ENCODE results near the gene TTC23.

Gene TTC23

DNA sequence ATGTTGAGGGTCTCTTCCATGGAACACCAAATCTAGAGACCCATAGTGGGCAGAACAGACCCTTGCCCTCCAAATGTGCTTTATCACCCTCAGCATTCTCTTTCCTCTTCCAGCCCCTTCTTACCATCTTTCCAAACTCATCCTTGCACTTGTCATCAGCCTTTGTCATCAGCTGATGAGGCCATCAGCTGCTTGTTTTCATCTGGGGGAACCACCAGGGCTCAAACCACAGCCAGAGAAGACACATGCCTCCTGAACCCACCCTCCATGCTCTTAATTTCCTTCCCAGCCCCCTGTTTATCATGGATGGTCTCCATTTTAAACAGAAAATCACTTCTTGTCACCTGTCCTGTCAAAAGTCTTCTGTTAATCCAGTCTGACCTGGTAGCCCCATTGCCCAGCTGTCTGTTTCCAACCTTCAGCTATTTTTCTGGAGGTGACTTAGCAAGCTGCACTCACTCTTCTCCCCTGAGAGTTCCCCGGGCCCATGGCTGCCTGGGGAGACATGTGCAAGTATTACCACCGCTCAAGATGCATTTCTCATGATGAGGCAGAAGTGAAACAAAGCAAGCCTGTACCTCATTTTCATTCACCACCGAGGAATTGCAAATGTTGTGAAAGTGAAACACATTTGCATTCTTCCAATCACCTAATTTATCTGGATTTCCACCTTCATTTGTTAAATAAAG is 159.2 kb downstream of the TTC23 start:
- no peak overlapping the region for H3K18ac ChIP-seq (ENCODE audit: low read depth in 1 of 2, low read length in 2 of 2)
- H3K14ac ChIP-seq (ENCODE audit: low read length in 2 of 2) = no peak overlapping the region
- no peak overlapping the region for H3K4ac ChIP-seq (ENCODE audit: low read depth in 1 of 2, low read length in 2 of 2)
- no peak overlapping the region for H2BK12ac ChIP-seq (ENCODE audit: low read length in 2 of 2)
- no peak overlapping the region for H2BK15ac ChIP-seq (ENCODE audit: low read depth, poor library complexity, severe bottlenecking)
- H2AFZ ChIP-seq (ENCODE audit: low read depth, low read length) = no peak overlapping the region
- no peak overlapping the region for H4K8ac ChIP-seq (ENCODE audit: low read length)
- H2BK5ac ChIP-seq (ENCODE audit: low read depth, low read length, poor library complexity, severe bottlenecking) = no peak overlapping the region
- WGBS = 74% methylated on average over 3 of the region's 3 CpGs
- no peak overlapping the region for H3K4me3 ChIP-seq (ENCODE audit: insufficient read depth in 1 of 2, low read depth in 1 of 2, low read length in 2 of 2)
- no peak overlapping the region for H3K4me2 ChIP-seq (ENCODE audit: low read length, poor library complexity, severe bottlenecking)
- no peak overlapping the region for H3K23ac ChIP-seq (ENCODE audit: low read length in 2 of 2)
- no peak overlapping the region for H2AK5ac ChIP-seq (ENCODE audit: low read length, severe bottlenecking)
- H4K91ac ChIP-seq (ENCODE audit: low read length) = no peak overlapping the region
- H3K36me3 ChIP-seq (ENCODE audit: control insufficient read depth in 1 of 2, insufficient read depth in 2 of 2, low read depth in 1 of 2, low read length in 2 of 2) = no peaks in the 10 kb centered on the region
- H3K27me3 ChIP-seq (ENCODE audit: control insufficient read depth in 1 of 2, insufficient read depth in 1 of 2, low read length in 2 of 2) = peaks cover 0 to 5% of the 10 kb centered on the region in 2 experiments
- H3K4me1 ChIP-seq (ENCODE audit: control insufficient read depth, insufficient read depth, low read depth, low read length) = peaks cover 3% of the 10 kb centered on the region
- no peak overlapping the region for H3K27ac ChIP-seq (ENCODE audit: low read length, poor library complexity, severe bottlenecking)
- no peaks in the 10 kb centered on the region for H3K9me3 ChIP-seq (ENCODE audit: control insufficient read depth, low read length)
- H3K9ac ChIP-seq (ENCODE audit: low read length) = no peak overlapping the region
- no peak for DNase-seq
- H3K79me1 ChIP-seq (replicated peaks; ENCODE audit: low read length, poor library complexity, severe bottlenecking) = no peaks in the 10 kb centered on the region
- H2BK120ac ChIP-seq (ENCODE audit: low read depth, low read length) = no peak overlapping the region

DNA sequence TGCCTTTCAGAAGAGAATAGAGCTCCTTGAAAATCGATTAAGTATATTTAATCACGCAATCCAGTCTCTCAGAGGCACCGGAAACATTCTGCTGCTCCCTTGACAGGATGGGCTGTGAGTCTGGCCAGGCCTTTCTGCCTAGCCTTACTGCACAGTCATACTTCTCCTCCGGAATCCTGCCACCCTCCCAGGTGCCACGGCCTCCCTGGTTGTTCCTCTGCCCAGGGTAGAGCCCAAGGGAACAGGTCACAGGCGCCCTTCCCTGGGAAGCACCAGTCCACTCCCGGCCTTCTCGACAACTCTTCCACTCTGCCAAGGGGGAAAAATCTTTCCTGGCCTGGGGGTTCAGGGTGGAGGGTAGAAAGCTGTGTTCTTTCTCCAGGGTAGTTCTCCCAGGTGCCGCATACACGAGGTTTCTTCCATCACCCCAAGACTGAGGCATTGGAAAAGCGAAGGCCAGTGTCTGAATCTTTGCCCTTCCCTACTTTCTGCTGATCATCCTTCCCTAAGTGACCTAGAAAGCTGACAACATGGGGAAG is 161.9 kb downstream of the TTC23 start:
- H3K79me1 ChIP-seq (replicated peaks; ENCODE audit: low read length, poor library complexity, severe bottlenecking) = no peaks in the 10 kb centered on the region
- no peak overlapping the region for H3K23ac ChIP-seq (ENCODE audit: low read length in 2 of 2)
- no peaks in the 10 kb centered on the region for H3K9me3 ChIP-seq (ENCODE audit: control insufficient read depth, low read length)
- no peaks in the 10 kb centered on the region for H3K36me3 ChIP-seq (ENCODE audit: control insufficient read depth in 1 of 2, insufficient read depth in 2 of 2, low read depth in 1 of 2, low read length in 2 of 2)
- no peak overlapping the region for H2BK120ac ChIP-seq (ENCODE audit: low read depth, low read length)
- H3K27ac ChIP-seq (ENCODE audit: low read length, poor library complexity, severe bottlenecking) = no peak overlapping the region
- no peak overlapping the region for H3K18ac ChIP-seq (ENCODE audit: low read depth in 1 of 2, low read length in 2 of 2)
- H4K91ac ChIP-seq (ENCODE audit: low read length) = no peak overlapping the region
- no peak overlapping the region for H3K4me3 ChIP-seq (ENCODE audit: insufficient read depth in 1 of 2, low read depth in 1 of 2, low read length in 2 of 2)
- no peak overlapping the region for H3K9ac ChIP-seq (ENCODE audit: low read length)
- peaks cover 3% of the 10 kb centered on the region for H3K4me1 ChIP-seq (ENCODE audit: control insufficient read depth, insufficient read depth, low read depth, low read length)
- no peak for DNase-seq
- H2BK12ac ChIP-seq (ENCODE audit: low read length in 2 of 2) = no peak overlapping the region
- no peaks in the 10 kb centered on the region for H3K27me3 ChIP-seq (ENCODE audit: control insufficient read depth in 1 of 2, insufficient read depth in 1 of 2, low read length in 2 of 2)
- H2AFZ ChIP-seq (ENCODE audit: low read depth, low read length) = no peak overlapping the region
- no peak overlapping the region for H3K4me2 ChIP-seq (ENCODE audit: low read length, poor library complexity, severe bottlenecking)
- H2BK15ac ChIP-seq (ENCODE audit: low read depth, poor library complexity, severe bottlenecking) = no peak overlapping the region
- H3K14ac ChIP-seq (ENCODE audit: low read length in 2 of 2) = peak overlapping the region in 1 of 2 experiments; percentile 11
- no peak overlapping the region for H4K8ac ChIP-seq (ENCODE audit: low read length)
- 93% methylated on average over 8 of the region's 11 CpGs for WGBS
- H3K4ac ChIP-seq (ENCODE audit: low read depth in 1 of 2, low read length in 2 of 2) = no peak overlapping the region
- H2AK5ac ChIP-seq (ENCODE audit: low read length, severe bottlenecking) = no peak overlapping the region
- no peak overlapping the region for H2BK5ac ChIP-seq (ENCODE audit: low read depth, low read length, poor library complexity, severe bottlenecking)

- Histone ChIP-seq H2BK120ac (ENCODE audit: low read depth, low read length) (no peak overlapping the region), H4K8ac (ENCODE audit: low read length) (no peak overlapping the region)
- 89% methylated on average over 1 of the region's 2 CpGs for WGBS
Measured at GRCh38 chr15:99086327-99086667, 163.1 kb downstream of the TTC23 start.

More at GRCh38 chr15:99086327-99086667, 163.1 kb downstream of the TTC23 start:
- H2BK15ac ChIP-seq (ENCODE audit: low read depth, poor library complexity, severe bottlenecking) = no peak overlapping the region
- no peak overlapping the region for H2BK5ac ChIP-seq (ENCODE audit: low read depth, low read length, poor library complexity, severe bottlenecking)
- H3K4me3 ChIP-seq (ENCODE audit: insufficient read depth in 1 of 2, low read depth in 1 of 2, low read length in 2 of 2) = no peak overlapping the region
- H3K18ac ChIP-seq (ENCODE audit: low read depth in 1 of 2, low read length in 2 of 2) = no peak overlapping the region
- no peak overlapping the region for H2AFZ ChIP-seq (ENCODE audit: low read depth, low read length)
- H3K4me2 ChIP-seq (ENCODE audit: low read length, poor library complexity, severe bottlenecking) = no peak overlapping the region
- no peak overlapping the region for H2AK5ac ChIP-seq (ENCODE audit: low read length, severe bottlenecking)
- H2BK12ac ChIP-seq (ENCODE audit: low read length in 2 of 2) = no peak overlapping the region
- H3K4ac ChIP-seq (ENCODE audit: low read depth in 1 of 2, low read length in 2 of 2) = no peak overlapping the region
- H3K36me3 ChIP-seq (ENCODE audit: control insufficient read depth in 1 of 2, insufficient read depth in 2 of 2, low read depth in 1 of 2, low read length in 2 of 2) = no peaks in the 10 kb centered on the region
- H3K14ac ChIP-seq (ENCODE audit: low read length in 2 of 2) = no peak overlapping the region
- H3K9me3 ChIP-seq (ENCODE audit: control insufficient read depth, low read length) = no peaks in the 10 kb centered on the region
- no peak for DNase-seq
- no peaks in the 10 kb centered on the region for H3K79me1 ChIP-seq (replicated peaks; ENCODE audit: low read length, poor library complexity, severe bottlenecking)
- H3K27ac ChIP-seq (ENCODE audit: low read length, poor library complexity, severe bottlenecking) = no peak overlapping the region
- H3K23ac ChIP-seq (ENCODE audit: low read length in 2 of 2) = no peak overlapping the region
- peaks cover 3% of the 10 kb centered on the region for H3K4me1 ChIP-seq (ENCODE audit: control insufficient read depth, insufficient read depth, low read depth, low read length)
- H3K27me3 ChIP-seq (ENCODE audit: control insufficient read depth in 1 of 2, insufficient read depth in 1 of 2, low read length in 2 of 2) = no peaks in the 10 kb centered on the region
- H3K9ac ChIP-seq (ENCODE audit: low read length) = no peak overlapping the region
- no peak overlapping the region for H4K91ac ChIP-seq (ENCODE audit: low read length)
